ENCODE data around the gene PVALB.

DNA sequence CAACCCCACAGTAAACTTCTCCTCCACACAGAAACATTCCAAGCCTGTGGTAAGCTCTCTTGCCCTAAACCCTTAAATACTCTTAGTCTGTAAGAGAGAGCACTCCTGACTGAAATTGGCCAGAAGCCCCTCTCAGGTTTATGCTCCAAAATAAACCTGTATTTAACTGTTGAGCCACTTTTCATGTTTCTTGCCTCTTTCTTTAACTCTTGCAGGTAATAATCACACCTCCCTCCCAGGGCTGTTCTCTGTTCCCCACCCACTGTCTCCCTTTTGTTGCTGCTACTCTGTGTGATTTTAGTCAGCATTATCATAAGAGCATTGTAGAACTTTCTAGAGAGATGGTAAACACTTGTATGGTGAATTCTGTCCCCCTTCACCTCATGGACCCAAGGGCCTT is 38.8 kb downstream of the PVALB start:
- TF ChIP-seq, protein P1, sequence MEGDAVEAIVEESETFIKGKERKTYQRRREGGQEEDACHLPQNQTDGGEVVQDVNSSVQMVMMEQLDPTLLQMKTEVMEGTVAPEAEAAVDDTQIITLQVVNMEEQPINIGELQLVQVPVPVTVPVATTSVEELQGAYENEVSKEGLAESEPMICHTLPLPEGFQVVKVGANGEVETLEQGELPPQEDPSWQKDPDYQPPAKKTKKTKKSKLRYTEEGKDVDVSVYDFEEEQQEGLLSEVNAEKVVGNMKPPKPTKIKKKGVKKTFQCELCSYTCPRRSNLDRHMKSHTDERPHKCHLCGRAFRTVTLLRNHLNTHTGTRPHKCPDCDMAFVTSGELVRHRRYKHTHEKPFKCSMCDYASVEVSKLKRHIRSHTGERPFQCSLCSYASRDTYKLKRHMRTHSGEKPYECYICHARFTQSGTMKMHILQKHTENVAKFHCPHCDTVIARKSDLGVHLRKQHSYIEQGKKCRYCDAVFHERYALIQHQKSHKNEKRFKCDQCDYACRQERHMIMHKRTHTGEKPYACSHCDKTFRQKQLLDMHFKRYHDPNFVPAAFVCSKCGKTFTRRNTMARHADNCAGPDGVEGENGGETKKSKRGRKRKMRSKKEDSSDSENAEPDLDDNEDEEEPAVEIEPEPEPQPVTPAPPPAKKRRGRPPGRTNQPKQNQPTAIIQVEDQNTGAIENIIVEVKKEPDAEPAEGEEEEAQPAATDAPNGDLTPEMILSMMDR (conservative IDR thresholded peaks at IDR 0.05): no peak
- no peak for TF ChIP-seq ZFX (IDR thresholded peaks at IDR 0.05)

Data from C4-2B (cell line).